ENCODE results near the gene ANO2.

Gene ANO2

DNA sequence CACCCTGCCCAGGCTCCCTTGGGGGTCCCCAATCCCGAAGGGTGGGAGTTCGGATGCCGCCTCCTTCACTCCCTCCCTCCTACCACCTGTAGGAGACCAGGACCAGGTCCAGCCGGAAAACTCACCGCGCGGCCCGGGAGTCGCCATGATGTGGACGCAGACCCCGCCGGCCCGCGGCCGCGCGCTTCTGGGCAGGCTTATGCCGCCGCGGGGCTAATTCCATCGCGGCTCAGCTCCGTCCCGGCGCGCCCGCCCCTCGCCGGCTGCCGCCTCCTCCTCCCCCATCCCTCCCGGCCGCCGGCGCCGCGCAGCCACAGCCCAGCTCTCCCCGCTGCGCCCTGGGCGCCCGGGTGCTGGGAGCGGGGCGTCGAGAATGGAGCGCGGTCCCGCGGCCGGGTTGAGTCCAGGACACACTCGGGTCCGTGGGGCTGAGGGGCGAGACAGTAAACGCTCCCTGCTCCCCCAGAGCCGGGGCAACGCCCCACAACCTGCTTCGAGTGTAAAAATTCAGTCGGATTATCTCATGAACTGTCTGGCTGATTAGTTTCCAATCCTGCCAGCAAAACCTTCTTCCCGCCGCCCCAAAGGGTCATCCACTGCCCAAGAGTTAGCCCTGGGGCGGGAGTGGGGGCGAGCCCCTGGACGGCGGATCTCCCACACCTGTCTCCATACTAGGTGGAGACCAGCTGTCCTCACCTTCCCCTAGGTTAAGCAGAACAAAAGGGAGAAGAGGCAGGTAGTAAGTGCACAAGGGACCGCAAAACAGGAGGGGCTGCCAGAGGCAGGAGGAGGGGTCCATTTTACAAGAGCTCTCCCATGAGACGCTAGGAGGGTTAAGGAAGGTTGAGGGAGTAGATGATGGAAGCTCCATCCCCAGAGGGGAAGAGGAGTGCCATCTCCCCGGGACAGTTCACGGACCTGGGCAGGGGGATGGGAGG is at the start of gene ANO2:
Gene ANO2 (minus strand): TSS at position 189 of the 938 bp plus-strand sequence. CDS start 42 bp downstream, at position 147.
- DNase-seq (ENCODE audit: low read depth in 4 of 4, low spot score in 1 of 4): no peak

- DNase-seq (ENCODE audit: low read depth in 4 of 4, low spot score in 1 of 4): no peak
These were observed 44.6 kb upstream of the ANO2 start for GRCh38 chr12:5989621-5990020.

GRCh38 chr12:5988659-5989116 is 43.6 kb upstream of the ANO2 start:
- peak; percentile 49 to 58 (median 54) for DNase-seq (ENCODE audit: low read depth in 4 of 4, low spot score in 1 of 4)

DNA sequence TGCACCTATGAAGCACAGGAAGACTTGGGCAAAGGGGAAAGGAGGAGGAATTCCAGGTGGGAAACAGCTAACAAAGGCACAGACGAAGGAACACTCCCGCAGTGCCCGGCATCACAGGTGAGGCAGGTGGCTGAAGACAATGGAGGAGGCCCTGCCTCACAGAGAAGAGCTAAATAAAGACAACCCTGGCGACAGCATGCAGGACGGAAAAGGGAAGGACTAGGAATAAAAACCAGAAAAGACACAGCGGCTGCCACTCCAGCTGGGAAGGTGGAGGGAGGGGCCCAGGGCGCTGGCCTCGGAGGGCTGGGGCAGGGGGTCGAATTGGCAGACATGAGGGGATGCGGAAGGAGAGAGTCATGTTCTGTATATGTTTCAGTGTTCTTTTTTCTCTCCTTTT is 43.0 kb upstream of the ANO2 start:
- DNase-seq (ENCODE audit: low read depth in 4 of 4, low spot score in 1 of 4): no peak

DNA sequence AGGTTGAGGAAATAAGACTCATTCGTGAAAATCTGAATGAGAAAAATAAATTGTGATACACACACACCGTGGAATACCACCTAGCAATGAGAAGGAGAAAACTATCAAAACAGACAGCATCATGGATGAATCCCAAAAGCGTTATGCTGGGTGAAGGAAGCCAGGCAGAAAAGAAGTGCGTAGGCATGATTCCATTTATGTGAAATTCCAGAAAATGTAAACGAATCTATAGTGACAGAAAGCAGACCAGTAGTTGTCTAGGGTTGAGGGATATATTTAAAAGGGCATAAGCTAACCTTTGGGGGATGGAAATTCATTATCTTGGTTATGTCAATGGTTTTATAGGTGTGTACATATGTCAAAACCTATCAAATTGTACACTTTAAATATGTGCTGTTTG is 42.5 kb upstream of the ANO2 start:
- no peak for DNase-seq (ENCODE audit: low read depth in 4 of 4, low spot score in 1 of 4)

DNA sequence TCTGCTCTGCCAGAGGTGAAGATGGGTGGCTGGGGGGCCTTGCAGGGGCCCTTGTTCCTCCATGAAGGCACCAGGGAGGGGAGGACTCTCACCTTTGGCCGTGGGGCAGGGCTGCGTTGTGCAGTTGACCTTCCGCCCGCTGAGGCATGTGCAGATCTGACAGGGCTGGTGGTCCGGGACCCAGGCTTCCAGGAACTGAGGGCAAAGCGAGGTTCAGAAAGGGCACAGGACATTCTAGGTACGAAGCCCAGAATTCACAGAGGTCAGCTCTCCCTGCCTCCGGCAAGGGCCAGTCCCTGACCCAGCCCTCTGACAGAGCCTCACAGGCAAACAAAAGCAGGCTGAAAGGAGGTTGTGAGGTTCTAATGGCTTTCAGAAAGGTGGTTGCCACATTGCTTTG is 40.4 kb upstream of the ANO2 start:
- no peak for DNase-seq (ENCODE audit: low read depth in 4 of 4, low spot score in 1 of 4)

DNA sequence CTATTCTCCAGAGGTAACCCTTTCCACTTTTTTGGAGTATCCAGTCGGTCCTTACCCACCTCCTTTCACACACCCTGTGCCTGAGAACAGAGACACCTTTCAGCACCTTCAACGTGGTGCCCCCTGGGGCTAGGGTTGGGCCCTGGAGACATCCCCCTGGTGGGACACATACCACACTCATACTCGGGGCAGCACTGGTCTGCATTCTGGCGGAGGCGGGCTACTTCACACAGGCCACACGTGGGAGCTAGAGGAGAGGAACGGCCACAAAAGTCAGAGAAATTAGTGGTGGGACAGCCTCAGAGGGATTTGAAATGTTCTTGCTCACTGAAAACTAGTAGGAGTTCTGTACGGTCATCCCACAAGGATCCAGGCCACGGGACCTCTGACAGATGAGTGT is 39.8 kb upstream of the ANO2 start:
- no peak for DNase-seq (ENCODE audit: low read depth in 4 of 4, low spot score in 1 of 4)

GRCh38 chr12:5982106-5982505 is 37.0 kb upstream of the ANO2 start:
- DNase-seq (ENCODE audit: low read depth in 4 of 4, low spot score in 1 of 4): no peak

DNA sequence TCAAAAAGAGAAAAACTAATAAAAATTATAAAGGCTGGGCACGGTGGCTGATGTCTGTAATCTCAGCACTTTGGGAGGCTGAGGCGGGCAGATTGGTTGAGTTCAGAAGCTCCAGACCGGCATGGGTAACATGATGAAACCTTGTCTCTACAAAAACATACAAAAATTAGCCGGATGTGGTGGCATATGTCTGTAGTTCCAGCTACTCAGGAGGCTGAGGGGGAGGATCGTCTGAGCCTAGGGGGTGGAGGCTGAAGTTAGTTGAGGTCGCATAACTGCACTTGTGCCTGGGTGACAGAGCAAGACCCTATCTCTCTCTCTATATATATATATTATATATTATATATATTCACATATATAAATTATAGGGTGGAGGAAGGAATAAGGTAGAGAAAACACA is 32.5 kb upstream of the ANO2 start:
- no peak for DNase-seq (ENCODE audit: low read depth in 4 of 4, low spot score in 1 of 4)

GRCh38 chr12:5976711-5977110 is 31.7 kb upstream of the ANO2 start:
- DNase-seq (ENCODE audit: low read depth in 4 of 4, low spot score in 1 of 4): no peak

DNA sequence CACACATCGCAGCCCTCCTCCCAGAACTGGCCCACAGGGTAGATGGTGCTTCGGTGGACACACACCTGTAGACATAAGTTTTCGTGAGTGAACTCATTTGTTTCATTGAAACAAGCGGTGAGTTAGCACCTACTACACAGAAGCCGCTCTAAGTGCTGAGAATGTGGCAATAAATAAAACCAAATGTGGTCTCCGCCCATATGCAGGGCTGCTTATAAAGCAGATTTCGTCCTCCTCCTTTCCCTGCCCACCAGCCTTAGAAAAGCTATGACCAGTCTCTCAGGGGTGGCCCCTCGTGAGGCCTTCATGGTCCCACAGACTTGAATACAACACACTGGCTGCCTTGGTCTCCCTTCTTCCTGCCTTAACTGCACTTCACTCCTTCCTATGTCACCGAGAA is 31.1 kb upstream of the ANO2 start:
- no peak for DNase-seq (ENCODE audit: low read depth in 4 of 4, low spot score in 1 of 4)

GRCh38 chr12:5973461-5974115 is 28.5 kb upstream of the ANO2 start:
- no peak for DNase-seq (ENCODE audit: low read depth in 4 of 4, low spot score in 1 of 4)

DNA sequence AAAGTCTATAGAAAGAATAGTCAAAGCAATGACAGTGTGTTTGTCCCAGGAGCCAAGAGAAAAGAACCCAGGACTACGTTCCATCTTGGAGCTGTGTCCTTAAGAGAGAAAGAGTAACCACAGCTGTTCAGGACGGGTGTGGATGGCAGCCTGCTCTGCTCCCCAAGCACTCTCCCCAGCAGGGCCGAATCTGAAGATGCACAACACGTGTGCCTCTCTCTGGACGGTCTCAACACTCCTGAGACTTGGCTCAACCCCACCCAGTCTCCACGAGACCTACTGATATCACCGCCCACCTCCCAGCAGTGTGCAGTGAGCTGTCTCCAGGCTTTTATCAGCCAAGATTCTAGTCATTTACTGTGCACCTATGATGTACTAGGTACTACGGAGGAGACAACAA is 27.3 kb upstream of the ANO2 start:
- no peak for DNase-seq (ENCODE audit: low read depth in 4 of 4, low spot score in 1 of 4)

DNA sequence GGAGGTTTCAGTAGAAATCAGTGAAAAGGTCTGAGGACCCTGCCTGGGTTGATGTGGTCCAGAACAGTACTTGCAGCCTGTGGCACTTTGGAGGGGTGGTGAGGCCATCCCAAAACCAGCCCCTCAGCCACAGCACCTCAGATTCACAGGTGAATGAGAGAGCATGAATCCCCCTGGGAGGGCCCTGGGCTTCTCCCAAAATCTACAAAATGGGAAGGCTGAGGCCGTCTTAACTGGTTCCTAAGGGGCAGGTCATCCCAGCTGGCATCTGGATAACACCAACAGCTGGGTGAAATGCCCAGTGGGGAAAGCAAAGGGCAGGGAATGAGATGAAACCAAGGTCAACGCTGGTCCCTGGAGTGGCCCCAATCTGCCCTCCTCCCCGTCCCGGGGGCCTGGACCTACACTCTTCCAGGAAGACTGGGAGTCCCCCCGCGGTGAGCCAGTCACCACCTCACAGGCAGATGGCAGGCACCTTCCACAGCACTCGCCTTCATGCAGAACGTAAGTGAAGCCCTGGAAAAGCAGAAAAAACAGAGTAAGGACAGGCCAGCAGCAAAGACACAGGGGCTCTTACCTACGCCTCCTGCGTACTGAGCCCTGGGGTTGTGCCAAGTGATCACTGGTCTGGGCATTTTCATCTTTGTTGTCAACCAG is 26.3 kb upstream of the ANO2 start:
- no peak for DNase-seq (ENCODE audit: low read depth in 4 of 4, low spot score in 1 of 4)

DNA sequence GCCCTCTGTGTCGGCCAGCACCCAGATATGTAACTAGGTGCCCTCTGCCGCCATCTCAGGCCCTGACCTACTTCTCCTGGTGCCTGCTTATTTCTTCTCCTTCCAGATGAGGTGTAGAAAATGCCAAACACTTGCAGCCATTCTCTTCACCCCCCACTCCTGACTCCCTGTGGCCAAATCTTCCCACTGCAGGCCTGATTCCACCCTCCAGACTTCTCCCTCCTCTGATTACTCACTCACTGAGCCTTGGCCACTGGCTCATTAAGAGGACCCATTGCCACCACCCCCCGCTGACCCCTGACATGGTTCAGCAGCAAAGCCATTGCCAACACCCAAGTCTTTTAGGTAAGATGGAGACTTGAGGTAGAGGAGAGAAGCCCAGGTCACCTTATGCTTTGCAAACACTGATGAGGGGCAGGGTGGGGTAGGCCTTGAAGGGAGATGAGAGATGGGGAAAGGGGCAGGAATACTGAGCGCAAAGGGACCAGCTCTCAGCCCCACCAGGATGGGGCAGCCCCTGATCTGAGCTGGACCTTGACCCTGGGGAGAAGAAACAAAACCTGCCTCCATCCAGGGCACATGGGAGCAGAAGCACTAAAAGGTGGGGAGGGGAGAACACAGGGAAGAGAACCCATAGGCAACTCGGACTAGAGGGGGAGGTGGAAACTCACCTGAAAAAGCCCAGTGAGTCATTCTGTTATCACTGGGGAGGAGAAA is 25.1 kb upstream of the ANO2 start:
- no peak for DNase-seq (ENCODE audit: low read depth in 4 of 4, low spot score in 1 of 4)

DNA sequence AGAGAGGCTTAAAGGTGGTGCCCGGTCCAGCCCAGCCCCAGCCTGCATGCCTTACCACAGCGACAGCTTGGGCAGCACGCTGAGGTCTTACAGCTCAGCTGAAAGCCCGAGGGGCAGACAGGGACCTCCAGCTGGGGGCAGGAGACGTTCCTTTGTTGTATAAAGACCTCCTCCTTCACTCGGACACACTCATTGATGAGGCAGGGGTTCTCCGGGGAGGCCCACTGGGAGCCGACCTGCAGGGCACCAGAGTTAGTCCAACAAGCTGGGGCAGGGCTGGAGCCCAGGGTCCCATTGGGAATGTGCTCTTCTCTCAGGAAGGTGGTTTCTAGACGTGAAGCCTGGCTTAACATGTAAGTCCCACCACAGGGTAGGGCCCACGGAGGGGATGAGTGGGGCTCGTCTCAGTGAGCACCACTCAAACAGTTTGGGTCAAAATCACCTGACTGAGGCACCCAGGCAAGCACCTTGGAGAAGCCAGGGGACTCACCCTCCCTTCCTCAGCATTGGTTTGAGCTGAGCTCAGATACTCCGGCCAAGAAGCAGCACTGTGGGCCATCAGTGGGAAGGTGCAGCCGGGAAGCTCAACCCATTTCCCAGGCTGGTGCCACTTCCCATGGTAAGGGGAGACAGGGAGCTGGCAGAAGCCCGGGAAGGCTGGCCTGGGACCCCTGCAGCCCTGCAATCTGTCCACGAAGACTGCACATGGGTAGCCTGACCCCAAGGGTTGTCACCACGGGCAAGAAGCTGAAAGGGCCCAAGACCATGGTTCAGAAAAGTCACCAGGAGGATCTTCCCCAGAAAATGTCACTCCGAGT is 24.3 kb upstream of the ANO2 start:
- no peak for DNase-seq (ENCODE audit: low read depth in 4 of 4, low spot score in 1 of 4)

GRCh38 chr12:5967645-5968415 is 22.8 kb upstream of the ANO2 start:
- no peak for DNase-seq (ENCODE audit: low read depth in 4 of 4, low spot score in 1 of 4)

DNA sequence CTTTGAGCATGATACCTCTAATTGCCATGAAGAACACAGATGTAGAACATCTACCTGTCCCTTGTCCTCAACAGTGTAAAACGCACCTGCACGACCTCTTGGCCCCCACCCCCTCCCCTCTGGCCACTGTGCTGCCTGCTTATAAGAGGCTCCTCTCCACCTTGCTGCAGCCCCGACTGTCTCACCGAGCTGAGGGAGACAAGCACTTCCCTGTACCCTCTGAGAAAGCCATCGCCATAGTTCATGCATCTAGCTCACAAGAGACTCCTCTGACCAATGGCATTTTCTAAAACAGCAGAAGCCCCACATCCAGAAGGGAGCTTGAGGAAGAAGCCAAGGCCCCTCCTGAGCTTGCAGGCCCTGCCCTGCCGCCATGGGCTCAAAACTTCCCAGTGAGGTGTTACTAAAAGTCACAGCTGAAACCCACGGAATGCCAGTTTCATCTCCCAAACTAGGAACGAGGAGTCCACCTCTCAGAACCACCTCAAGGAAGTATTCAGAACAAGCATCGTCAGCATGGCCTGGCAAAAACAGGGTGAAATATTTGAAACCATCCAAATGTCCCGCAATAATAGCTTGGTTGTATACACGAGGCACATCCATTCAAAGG is 21.5 kb upstream of the ANO2 start:
- no peak for DNase-seq (ENCODE audit: low read depth in 4 of 4, low spot score in 1 of 4)

DNA sequence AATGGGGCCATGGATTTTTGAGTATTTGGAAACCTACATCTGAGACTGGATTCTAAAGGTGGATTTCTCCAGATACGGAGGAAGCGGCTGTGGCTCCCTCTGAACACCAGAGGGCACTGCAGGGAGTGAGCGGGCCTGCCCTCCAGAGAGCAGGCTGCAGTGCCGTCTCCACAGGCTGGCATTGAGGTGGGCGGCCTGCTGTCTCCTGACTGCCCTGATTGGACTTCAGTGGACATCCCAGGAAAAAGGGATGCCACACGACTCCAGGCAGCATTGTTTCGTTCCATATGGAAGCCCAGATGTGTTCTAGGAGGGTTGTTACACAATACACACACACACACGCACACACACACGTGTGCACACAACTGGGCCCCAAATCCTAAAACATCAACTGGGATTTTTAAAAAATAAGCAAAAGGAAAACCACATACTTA is 20.9 kb upstream of the ANO2 start:
- DNase-seq (ENCODE audit: low read depth in 4 of 4, low spot score in 1 of 4): peak in 3 of 4 experiments; percentile 7 to 30 (median 18)
